ENCODE measurements around the gene MMP26.

Gene MMP26

GRCh38 chr11:4665424-4665823, 39.2 kb upstream of the MMP26 start:
- CTCF ChIA-PET = no interaction called here

GRCh38 chr11:4671741-4672140, 32.8 kb upstream of the MMP26 start:
- no peak for TF ChIP-seq L3MBTL2 (conservative IDR thresholded peaks at IDR 0.05)
- TF ChIP-seq BHLHE40 (IDR thresholded peaks at IDR 0.05; ENCODE audit: borderline replicate concordance) = no peak
- no peak for DNase-seq (ENCODE audit: extremely low spot score)
- POLR2A ChIA-PET = no interaction called here
- CTCF ChIA-PET = no interaction called here

More at GRCh38 chr11:4665424-4665823, 39.2 kb upstream of the MMP26 start:
- TF ChIP-seq FOXA1 (IDR thresholded peaks at IDR 0.05) (no peak), PKNOX1 (IDR thresholded peaks at IDR 0.05) (no peak), FOXM1 (IDR thresholded peaks at IDR 0.05; ENCODE audit: borderline replicate concordance) (no peak), SP1 (IDR thresholded peaks at IDR 0.05) (no peak), LEF1 (IDR thresholded peaks at IDR 0.05; ENCODE audit: borderline replicate concordance) (no peak), HDGF (IDR thresholded peaks at IDR 0.05; ENCODE audit: borderline replicate concordance) (no peak), SUZ12 (IDR thresholded peaks at IDR 0.05) (no peak), ZNF384 (IDR thresholded peaks at IDR 0.05) (no peak), L3MBTL2 (conservative IDR thresholded peaks at IDR 0.05) (no peak), ELF4 (IDR thresholded peaks at IDR 0.05) (no peak), CTBP1 (IDR thresholded peaks at IDR 0.05; ENCODE audit: borderline replicate concordance) (no peak), BHLHE40 (IDR thresholded peaks at IDR 0.05; ENCODE audit: borderline replicate concordance) (no peak), NFRKB (IDR thresholded peaks at IDR 0.05) (no peak), FOXK2 (IDR thresholded peaks at IDR 0.05) (no peak)
- DNase-seq (ENCODE audit: extremely low spot score) = no peak
- POLR2A ChIA-PET = no interaction called here

- no peak for TF ChIP-seq ARNT (IDR thresholded peaks at IDR 0.05)
- no peak for TF ChIP-seq FOXM1 (IDR thresholded peaks at IDR 0.05; ENCODE audit: borderline replicate concordance)
- no peak for TF ChIP-seq L3MBTL2 (conservative IDR thresholded peaks at IDR 0.05)
- TF ChIP-seq CTBP1 (IDR thresholded peaks at IDR 0.05; ENCODE audit: borderline replicate concordance) = no peak
- TF ChIP-seq TARDBP (IDR thresholded peaks at IDR 0.05) = no peak
- no peak for TF ChIP-seq NFRKB (IDR thresholded peaks at IDR 0.05)
- TF ChIP-seq FOXA1 (IDR thresholded peaks at IDR 0.05) = no peak
- TF ChIP-seq HDGF (IDR thresholded peaks at IDR 0.05; ENCODE audit: borderline replicate concordance) = no peak
- TF ChIP-seq FOXK2 (IDR thresholded peaks at IDR 0.05) = no peak
- no peak for TF ChIP-seq ZNF384 (IDR thresholded peaks at IDR 0.05)
- no peak for TF ChIP-seq SP1 (IDR thresholded peaks at IDR 0.05)
- no peak for TF ChIP-seq BHLHE40 (IDR thresholded peaks at IDR 0.05; ENCODE audit: borderline replicate concordance)
- no peak for TF ChIP-seq ELF4 (IDR thresholded peaks at IDR 0.05)
- TF ChIP-seq SUZ12 (IDR thresholded peaks at IDR 0.05) = no peak
- TF ChIP-seq LEF1 (IDR thresholded peaks at IDR 0.05; ENCODE audit: borderline replicate concordance) = no peak
- no peak for TF ChIP-seq PKNOX1 (IDR thresholded peaks at IDR 0.05)
- ChIA-PET CTCF (no interaction called here), POLR2A (no interaction called here)
- no peak for DNase-seq (ENCODE audit: extremely low spot score)
Measured at GRCh38 chr11:4672470-4672869, 32.1 kb upstream of the MMP26 start.

GRCh38 chr11:4673781-4674180, 30.8 kb upstream of the MMP26 start:
- CTCF ChIA-PET = no interaction called here
- POLR2A ChIA-PET = no interaction called here
- TF ChIP-seq NFRKB (IDR thresholded peaks at IDR 0.05) = no peak
- no peak for TF ChIP-seq SUZ12 (IDR thresholded peaks at IDR 0.05)
- no peak for TF ChIP-seq ELF4 (IDR thresholded peaks at IDR 0.05)
- no peak for TF ChIP-seq HDGF (IDR thresholded peaks at IDR 0.05; ENCODE audit: borderline replicate concordance)
- no peak for TF ChIP-seq L3MBTL2 (conservative IDR thresholded peaks at IDR 0.05)
- no peak for DNase-seq (ENCODE audit: extremely low spot score)

GRCh38 chr11:4677948-4678347, 26.6 kb upstream of the MMP26 start:
- DNase-seq (ENCODE audit: extremely low spot score) = no peak
- TF ChIP-seq L3MBTL2 (conservative IDR thresholded peaks at IDR 0.05) = no peak
- TF ChIP-seq TARDBP (IDR thresholded peaks at IDR 0.05) = no peak
- no peak for TF ChIP-seq LEF1 (IDR thresholded peaks at IDR 0.05; ENCODE audit: borderline replicate concordance)
- no peak for TF ChIP-seq NFRKB (IDR thresholded peaks at IDR 0.05)
- TF ChIP-seq HDGF (IDR thresholded peaks at IDR 0.05; ENCODE audit: borderline replicate concordance) = no peak
- no peak for TF ChIP-seq SP1 (IDR thresholded peaks at IDR 0.05)
- TF ChIP-seq CTBP1 (IDR thresholded peaks at IDR 0.05; ENCODE audit: borderline replicate concordance) = no peak
- no peak for TF ChIP-seq ELF4 (IDR thresholded peaks at IDR 0.05)
- TF ChIP-seq BHLHE40 (IDR thresholded peaks at IDR 0.05; ENCODE audit: borderline replicate concordance) = no peak
- TF ChIP-seq FOXA1 (IDR thresholded peaks at IDR 0.05) = no peak
- TF ChIP-seq ARNT (IDR thresholded peaks at IDR 0.05) = no peak
- no peak for TF ChIP-seq PKNOX1 (IDR thresholded peaks at IDR 0.05)
- no peak for TF ChIP-seq FOXM1 (IDR thresholded peaks at IDR 0.05; ENCODE audit: borderline replicate concordance)
- TF ChIP-seq ZNF384 (IDR thresholded peaks at IDR 0.05) = no peak
- no peak for TF ChIP-seq SUZ12 (IDR thresholded peaks at IDR 0.05)
- TF ChIP-seq FOXK2 (IDR thresholded peaks at IDR 0.05) = no peak
- ChIA-PET POLR2A (no interaction called here), CTCF (no interaction called here)

GRCh38 chr11:4680341-4680740, 24.2 kb upstream of the MMP26 start:
- TF ChIP-seq ARNT (IDR thresholded peaks at IDR 0.05) (no peak), HDGF (IDR thresholded peaks at IDR 0.05; ENCODE audit: borderline replicate concordance) (no peak), FOXM1 (IDR thresholded peaks at IDR 0.05; ENCODE audit: borderline replicate concordance) (no peak), BHLHE40 (IDR thresholded peaks at IDR 0.05; ENCODE audit: borderline replicate concordance) (no peak), FOXK2 (IDR thresholded peaks at IDR 0.05) (no peak), FOXA1 (IDR thresholded peaks at IDR 0.05) (no peak), TARDBP (IDR thresholded peaks at IDR 0.05) (no peak), ZNF384 (IDR thresholded peaks at IDR 0.05) (no peak), NFRKB (IDR thresholded peaks at IDR 0.05) (no peak), L3MBTL2 (conservative IDR thresholded peaks at IDR 0.05) (no peak), SP1 (IDR thresholded peaks at IDR 0.05) (no peak), LEF1 (IDR thresholded peaks at IDR 0.05; ENCODE audit: borderline replicate concordance) (no peak), ELF4 (IDR thresholded peaks at IDR 0.05) (no peak)
- ChIA-PET POLR2A (no interaction called here), CTCF (no interaction called here)
- DNase-seq (ENCODE audit: extremely low spot score) = no peak

Measured in HEK293T (cell line).